Left forelimb (tissue), 1 donor: ENCODE results near the gene PLCL2.
A peak's percentile ranks its signal among the peaks of the same experiment; 100 is the strongest.

ENCODE experiments used
- DNase-seq: peaks from one replicate; pipeline ENCODE4 v3.0.0-alpha.2; 2018; ENCODE audit warnings: low spot score

The PLCL2 gene

GRCh38 chr3:16866571-16866970 lies 18.2 kb upstream of the PLCL2 start:
- DNase-seq, result no peak

GRCh38 chr3:16868513-16868912 lies 16.2 kb upstream of the PLCL2 start:
- DNase-seq, result no peak

GRCh38 chr3:16869261-16870005 lies 15.3 kb upstream of the PLCL2 start:
- DNase-seq, result no peak

GRCh38 chr3:16871915-16872842 lies 12.6 kb upstream of the PLCL2 start:
- DNase-seq, result no peak

GRCh38 chr3:16873872-16874271 lies 10.9 kb upstream of the PLCL2 start:
- DNase-seq, result no peak

- no peak for DNase-seq
These were observed 8.7 kb upstream of the PLCL2 start for GRCh38 chr3:16875876-16876550.

- DNase-seq, result no peak
These were observed 7.2 kb upstream of the PLCL2 start for GRCh38 chr3:16877505-16877904.

- no peak for DNase-seq
These were observed 6.8 kb upstream of the PLCL2 start for GRCh38 chr3:16877911-16878310.

- no peak for DNase-seq
These were observed 2.7 kb upstream of the PLCL2 start for GRCh38 chr3:16881896-16882630.

GRCh38 chr3:16883057-16883722 lies 1.6 kb upstream of the PLCL2 start:
- DNase-seq, result no peak

GRCh38 chr3:16883723-16884083 lies 1.1 kb upstream of the PLCL2 start:
- DNase-seq, result no peak

- DNase-seq, result peak; percentile 84
These were observed 539 bp upstream of the PLCL2 start for GRCh38 chr3:16884084-16884747.

- no peak for DNase-seq
These were observed 993 bp downstream of the PLCL2 start for GRCh38 chr3:16885593-16886302.

- no peak for DNase-seq
These were observed 1.5 kb downstream of the PLCL2 start for GRCh38 chr3:16886303-16886683.

- no peak for DNase-seq
These were observed 2.4 kb downstream of the PLCL2 start for GRCh38 chr3:16887130-16887529.

- DNase-seq, result no peak
These were observed 3.6 kb downstream of the PLCL2 start for GRCh38 chr3:16888356-16888755.

GRCh38 chr3:16888785-16889607 lies 4.2 kb downstream of the PLCL2 start:
- no peak for DNase-seq

GRCh38 chr3:16890597-16891333 lies 6.0 kb downstream of the PLCL2 start:
- DNase-seq, result no peak
